C4-2B (cell line): ENCODE measurements around the gene PSG6.
"Not testable (repeated sequence)": the region's sequence is repeated elsewhere in the genome, so short reads cannot be mapped to it uniquely, and the experiment has no call there.

Experiments
- ZFX ChIP-seq: fragments of 450-650 bp; IDR thresholded peaks from 2 replicates; pipeline ENCODE4 v1.6.1; 2017
- TF ChIP-seq, protein P1 (sequence below): fragments of 450-650 bp; conservative IDR thresholded peaks from 2 replicates; pipeline ENCODE4 v1.5.1; 2017; ENCODE audit warnings: mild to moderate bottlenecking

DNA sequence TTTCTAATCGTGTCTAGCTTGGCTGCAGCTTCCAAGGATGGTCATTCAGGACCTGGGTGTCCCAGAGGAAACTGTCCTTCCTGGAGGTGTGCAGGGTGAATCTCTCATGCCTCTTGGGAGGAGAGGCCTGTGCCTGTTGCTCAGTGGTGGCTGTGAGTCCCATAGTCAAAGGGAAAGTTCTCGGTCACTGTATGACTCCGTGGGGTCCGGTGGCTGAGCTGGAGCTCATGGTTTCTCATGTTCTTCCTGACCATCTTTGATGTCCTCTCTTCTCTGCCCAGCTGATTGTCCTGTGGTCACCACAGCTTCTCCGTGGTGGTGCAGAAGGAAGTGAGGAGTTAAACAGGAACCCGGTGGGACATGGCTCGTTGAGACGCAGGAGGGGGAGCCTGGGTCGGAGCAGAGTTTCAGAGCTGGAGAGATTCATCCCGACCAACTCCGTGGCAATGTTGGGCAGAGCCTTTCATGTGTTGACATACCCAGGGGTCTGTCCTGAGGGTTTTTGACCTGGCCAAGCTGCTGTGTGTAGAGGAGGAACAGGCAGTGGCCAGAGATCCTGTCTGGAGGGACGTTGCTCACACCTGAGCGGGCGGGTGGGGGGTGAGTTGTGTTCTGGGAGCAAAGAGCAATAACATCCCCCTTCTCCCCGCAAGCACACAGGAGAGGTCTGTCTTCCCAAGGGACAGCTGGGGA, 829 bp upstream of the PSG6 start:
- TF ChIP-seq, protein P1, sequence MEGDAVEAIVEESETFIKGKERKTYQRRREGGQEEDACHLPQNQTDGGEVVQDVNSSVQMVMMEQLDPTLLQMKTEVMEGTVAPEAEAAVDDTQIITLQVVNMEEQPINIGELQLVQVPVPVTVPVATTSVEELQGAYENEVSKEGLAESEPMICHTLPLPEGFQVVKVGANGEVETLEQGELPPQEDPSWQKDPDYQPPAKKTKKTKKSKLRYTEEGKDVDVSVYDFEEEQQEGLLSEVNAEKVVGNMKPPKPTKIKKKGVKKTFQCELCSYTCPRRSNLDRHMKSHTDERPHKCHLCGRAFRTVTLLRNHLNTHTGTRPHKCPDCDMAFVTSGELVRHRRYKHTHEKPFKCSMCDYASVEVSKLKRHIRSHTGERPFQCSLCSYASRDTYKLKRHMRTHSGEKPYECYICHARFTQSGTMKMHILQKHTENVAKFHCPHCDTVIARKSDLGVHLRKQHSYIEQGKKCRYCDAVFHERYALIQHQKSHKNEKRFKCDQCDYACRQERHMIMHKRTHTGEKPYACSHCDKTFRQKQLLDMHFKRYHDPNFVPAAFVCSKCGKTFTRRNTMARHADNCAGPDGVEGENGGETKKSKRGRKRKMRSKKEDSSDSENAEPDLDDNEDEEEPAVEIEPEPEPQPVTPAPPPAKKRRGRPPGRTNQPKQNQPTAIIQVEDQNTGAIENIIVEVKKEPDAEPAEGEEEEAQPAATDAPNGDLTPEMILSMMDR: not testable (repeated sequence)
- TF ChIP-seq ZFX: not testable (repeated sequence)
